HTERT RPE-1 (cell line): Measurements from ENCODE around the gene TNFAIP8.

Experiments used
- in situ Hi-C: fragments of 300-500 bp; cut with MboI; formaldehyde crosslinking; loops from 4 replicates; pipeline ENCODE4 v1.14.3; 2020; ENCODE audit warnings: low sequenced_read_pairs

TNFAIP8 gene

GRCh38 chr5:119328753-119329602 lies 26.8 kb upstream of the TNFAIP8 start:
- in situ Hi-C loops = no loop called here

GRCh38 chr5:119329666-119330065 lies 26.2 kb upstream of the TNFAIP8 start:
- in situ Hi-C loops = no loop called here

GRCh38 chr5:119330367-119331183 lies 25.2 kb upstream of the TNFAIP8 start:
- in situ Hi-C loops = no loop called here

- in situ Hi-C loops = no loop called here
Measured at GRCh38 chr5:119331566-119332095, 24.2 kb upstream of the TNFAIP8 start.

GRCh38 chr5:119332208-119332607 lies 23.6 kb upstream of the TNFAIP8 start:
- in situ Hi-C loops = no loop called here

GRCh38 chr5:119332978-119333401 lies 22.8 kb upstream of the TNFAIP8 start:
- in situ Hi-C loops = no loop called here

- in situ Hi-C loops = no loop called here
Measured at GRCh38 chr5:119333421-119333851, 22.4 kb upstream of the TNFAIP8 start.

GRCh38 chr5:119335261-119335677 lies 20.6 kb upstream of the TNFAIP8 start:
- in situ Hi-C loops = no loop called here

- in situ Hi-C loops = no loop called here
Measured at GRCh38 chr5:119336262-119336661, 19.6 kb upstream of the TNFAIP8 start.

GRCh38 chr5:119336845-119337580 lies 18.8 kb upstream of the TNFAIP8 start:
- in situ Hi-C loops = no loop called here

- in situ Hi-C loops = no loop called here
Measured at GRCh38 chr5:119338326-119338946, 17.4 kb upstream of the TNFAIP8 start.

GRCh38 chr5:119339344-119339743 lies 16.5 kb upstream of the TNFAIP8 start:
- in situ Hi-C loops = no loop called here

GRCh38 chr5:119339965-119340364 lies 15.9 kb upstream of the TNFAIP8 start:
- in situ Hi-C loops = no loop called here

- in situ Hi-C loops = no loop called here
Measured at GRCh38 chr5:119340597-119341218, 15.1 kb upstream of the TNFAIP8 start.

GRCh38 chr5:119341452-119342349 lies 14.1 kb upstream of the TNFAIP8 start:
- in situ Hi-C loops = no loop called here

- in situ Hi-C loops = no loop called here
Measured at GRCh38 chr5:119342406-119342805, 13.4 kb upstream of the TNFAIP8 start.

GRCh38 chr5:119343052-119343451 lies 12.8 kb upstream of the TNFAIP8 start:
- in situ Hi-C loops = no loop called here

- in situ Hi-C loops = no loop called here
Measured at GRCh38 chr5:119343766-119344165, 12.1 kb upstream of the TNFAIP8 start.

GRCh38 chr5:119344231-119344630 lies 11.6 kb upstream of the TNFAIP8 start:
- in situ Hi-C loops = no loop called here
